GM19043 (cell line): ENCODE measurements around the gene ASCL5.

Source experiments
- ATAC-seq: cut with Tn5 transposase; IDR thresholded peaks from one replicate; pipeline ENCODE4 v1.9.1; 2021; ENCODE audit warnings: low read depth; ENCODE audit not compliant: unreplicated experiment

ASCL5 gene

GRCh38 chr1:201154389-201155165 lies 27.6 kb upstream of the ASCL5 start, which contains the start of gene TMEM9:
TMEM9 (minus strand) TSS chr1:201154474; CDS start chr1:201153923, 551 bp downstream.
- peak; percentile 98 for ATAC-seq

DNA sequence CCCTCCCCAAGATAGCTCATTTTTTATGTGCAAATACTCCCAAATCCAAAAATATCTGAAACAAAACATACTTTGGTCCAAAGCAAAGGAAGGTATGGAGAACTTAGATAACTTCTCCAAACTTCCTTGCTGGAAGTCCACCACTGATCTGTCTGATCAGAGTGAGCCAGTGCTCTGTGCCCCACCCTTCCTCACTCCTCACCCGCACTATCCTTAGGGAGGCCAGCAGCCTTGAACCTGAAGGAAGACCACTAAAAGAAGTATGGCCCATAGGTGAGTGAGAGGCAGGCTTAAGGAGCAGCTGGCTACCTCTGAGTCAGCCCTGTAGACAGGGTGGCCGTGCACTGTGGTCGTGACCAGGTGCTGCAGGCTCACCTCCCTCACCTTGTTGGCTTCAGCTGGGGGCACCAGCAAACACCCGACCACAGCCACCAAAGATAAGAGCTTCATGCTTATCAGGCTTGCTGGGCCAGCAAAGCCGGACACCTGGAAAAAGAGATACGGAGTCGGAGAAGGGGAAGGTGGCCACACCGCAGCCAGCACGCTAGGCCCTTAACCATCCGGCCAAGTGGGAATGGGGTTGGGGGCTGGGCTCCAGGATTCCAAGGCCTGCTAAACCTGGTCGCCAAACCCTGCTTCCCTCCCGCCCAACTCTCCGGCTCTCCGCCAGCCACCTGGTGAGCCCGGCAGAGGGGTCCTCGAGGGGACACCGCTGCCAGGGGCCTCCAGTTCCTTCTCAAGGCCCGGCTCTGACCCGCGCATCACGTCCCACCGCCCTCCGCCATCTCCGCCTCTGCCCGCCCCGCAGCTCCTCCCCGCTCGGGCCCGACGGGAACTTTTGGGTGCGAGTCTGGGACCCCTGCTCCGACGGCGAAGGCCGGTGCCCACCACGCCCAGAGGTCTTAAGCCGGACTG lies 26.7 kb upstream of the ASCL5 start:
- peak; percentile 62 for ATAC-seq

DNA sequence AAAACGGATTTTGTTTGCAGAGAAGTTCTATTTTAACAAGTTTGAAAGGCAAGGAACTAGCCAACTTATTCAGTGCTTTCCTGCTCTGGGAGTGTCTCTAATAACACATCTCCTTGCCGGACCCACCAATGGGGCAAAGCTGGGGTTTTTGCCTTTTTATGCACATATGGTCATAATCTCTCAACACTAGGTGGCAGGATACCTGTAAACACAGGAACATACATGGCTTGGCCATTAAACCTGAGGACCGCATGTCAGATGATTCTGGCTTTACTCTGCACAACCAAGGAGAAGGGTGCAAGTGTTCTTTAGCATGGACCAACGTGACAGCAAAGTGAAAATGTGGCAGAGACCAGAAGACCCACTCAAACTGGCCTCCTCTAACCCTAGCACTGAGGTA lies 22.4 kb upstream of the ASCL5 start:
- ATAC-seq = no peak

GRCh38 chr1:201147396-201148015 lies 20.5 kb upstream of the ASCL5 start:
- ATAC-seq = no peak

GRCh38 chr1:201146626-201147390 lies 19.8 kb upstream of the ASCL5 start:
- no peak for ATAC-seq

- ATAC-seq = no peak
Measured at GRCh38 chr1:201145816-201146215, 18.8 kb upstream of the ASCL5 start.

- no peak for ATAC-seq
Measured at GRCh38 chr1:201145132-201145531, 18.1 kb upstream of the ASCL5 start.

DNA sequence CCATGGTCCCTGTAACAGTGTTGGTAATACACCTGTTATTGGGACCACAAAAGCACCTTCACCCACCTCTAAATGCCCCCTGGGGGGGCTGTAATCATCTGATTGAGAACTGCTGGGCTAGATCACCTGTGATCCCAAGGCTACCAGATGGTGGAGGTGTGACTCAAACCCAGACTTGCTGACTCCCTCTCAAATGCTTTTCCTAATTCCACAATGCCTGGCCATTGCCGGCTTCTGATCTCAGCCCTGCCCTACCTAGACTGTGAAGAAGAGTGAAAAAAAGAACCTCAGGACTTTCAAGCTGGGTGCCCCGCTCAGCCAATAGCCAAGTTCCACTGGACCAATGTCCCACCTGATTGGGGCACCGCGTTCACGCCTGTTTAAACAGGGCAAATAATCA lies 17.7 kb upstream of the ASCL5 start:
- no peak for ATAC-seq

DNA sequence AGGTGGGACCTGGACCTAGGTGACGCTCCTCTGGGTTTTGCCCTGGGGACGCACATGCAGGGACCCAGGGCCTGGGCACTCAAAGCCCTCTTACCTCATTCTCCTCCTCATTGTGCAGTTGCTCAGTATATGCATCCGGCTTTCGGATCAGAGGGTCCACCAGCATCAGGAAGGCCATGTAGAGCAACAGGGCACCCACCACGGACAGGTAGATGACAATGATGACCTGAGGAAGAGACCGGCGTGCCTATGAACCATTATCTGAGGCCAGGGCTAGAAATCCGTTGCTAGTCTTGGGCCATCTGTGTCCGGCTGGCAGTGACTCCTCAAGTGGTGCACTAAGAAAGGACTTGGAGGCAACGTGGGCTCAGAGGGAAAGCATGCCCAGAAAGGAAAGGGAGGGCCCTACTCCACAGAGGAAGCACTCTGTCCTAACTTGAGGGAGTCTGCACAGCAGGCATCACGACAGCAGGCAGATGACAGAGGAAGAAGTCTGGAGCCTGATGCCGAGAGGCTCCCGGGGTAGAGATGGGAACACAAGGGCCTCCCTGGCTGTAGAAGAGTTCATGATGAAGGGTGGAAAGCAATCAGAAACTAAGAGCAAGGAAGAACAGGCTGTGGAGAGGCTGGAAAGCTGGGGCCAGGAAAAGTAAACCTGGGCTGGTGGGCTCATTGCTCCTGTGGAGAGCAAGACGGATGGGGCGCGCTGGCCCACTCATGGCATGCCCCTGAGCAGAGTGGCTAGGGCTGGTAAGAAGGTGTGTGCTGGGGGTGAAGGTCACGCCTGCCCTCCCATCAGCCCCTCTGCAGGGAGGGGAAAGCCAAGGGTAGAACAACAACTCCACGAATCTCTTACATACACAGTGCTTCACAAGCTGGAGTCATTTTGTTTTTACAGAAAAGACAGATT lies 17.0 kb upstream of the ASCL5 start:
- ATAC-seq = no peak

DNA sequence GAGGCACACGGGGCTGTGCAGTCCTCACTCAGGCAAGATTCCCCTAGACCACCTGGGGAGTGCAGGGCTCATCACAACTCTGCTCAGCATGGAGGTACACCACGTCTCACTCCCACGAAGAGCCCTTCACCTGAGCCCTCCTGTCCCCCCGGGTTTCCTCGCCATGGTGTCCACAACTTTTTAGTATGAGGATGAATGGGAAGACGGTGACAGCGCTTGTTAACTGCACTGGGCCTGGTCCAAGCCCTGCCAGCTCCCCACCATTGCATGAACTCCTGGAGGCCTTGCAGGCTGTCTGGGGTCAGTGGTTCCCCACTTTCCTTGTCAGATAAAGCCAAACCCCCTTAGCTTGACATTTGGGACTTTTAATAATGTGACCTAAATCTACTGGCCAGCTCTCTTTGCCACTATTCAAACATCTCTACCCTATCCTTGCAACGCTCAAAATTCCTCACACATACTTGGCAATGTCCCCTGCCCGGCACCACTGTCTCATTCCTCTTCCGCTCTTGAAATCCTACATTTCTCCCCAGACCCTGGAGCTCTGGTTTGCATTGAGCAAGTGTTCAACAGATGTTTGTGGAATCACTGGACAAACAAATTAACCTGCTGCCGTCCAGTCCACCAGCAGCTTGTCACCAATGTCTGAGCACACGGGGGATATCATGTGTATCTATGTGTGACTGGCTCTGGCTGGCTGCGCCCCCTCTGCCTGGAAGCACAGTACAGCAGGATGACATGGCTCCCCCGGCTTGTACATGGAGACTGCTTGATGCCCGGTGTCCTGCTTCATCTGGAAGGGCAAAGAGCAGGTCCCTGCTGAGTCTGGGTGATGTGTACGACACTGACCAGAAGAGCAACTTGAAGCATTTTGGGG lies 16.1 kb upstream of the ASCL5 start:
- no peak for ATAC-seq

GRCh38 chr1:201142011-201142848 lies 15.2 kb upstream of the ASCL5 start:
- no peak for ATAC-seq

DNA sequence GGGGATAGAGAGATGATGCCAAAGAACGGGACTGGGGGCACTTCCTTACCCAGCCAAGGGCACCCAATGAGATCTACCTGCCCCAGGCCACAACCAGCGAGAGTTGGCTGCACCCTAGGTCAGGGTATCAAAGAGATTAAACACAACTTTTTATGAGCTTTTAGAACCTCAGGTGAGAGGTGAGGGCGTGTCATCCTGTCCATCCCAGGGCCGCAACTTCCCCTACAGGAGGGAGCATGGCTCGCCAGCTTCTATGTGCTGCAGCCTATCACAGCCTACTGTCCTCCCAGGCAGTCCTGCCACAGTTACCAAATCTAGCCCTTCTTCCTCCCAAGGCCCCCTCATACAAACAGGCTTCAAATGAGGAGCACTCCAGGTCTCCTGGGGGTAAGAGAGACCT lies 14.4 kb upstream of the ASCL5 start:
- no peak for ATAC-seq

GRCh38 chr1:201140941-201141260 lies 13.9 kb upstream of the ASCL5 start:
- no peak for ATAC-seq

- ATAC-seq = no peak
Measured at GRCh38 chr1:201140235-201140940, 13.4 kb upstream of the ASCL5 start.

DNA sequence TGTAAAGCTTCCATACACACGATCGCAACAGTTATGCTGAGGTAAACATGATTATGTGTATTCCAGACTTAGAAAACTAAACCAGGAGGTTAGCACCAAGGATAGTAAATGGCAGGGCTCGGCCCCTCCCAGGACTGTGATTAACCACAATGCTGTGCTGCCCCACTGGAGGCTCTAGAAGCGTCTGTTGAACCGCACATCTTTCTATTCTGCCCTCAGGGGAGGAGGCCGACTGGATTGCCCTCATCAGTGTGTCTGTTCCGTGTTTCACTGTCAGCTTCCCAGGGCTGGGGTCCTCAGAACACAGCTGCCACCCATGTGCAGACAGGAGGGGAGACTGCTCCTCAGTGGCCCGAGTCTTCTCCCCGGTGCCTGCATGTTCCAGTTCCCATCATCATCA lies 12.8 kb upstream of the ASCL5 start:
- ATAC-seq = no peak

GRCh38 chr1:201139306-201139705 lies 12.3 kb upstream of the ASCL5 start:
- ATAC-seq = no peak

- no peak for ATAC-seq
Measured at GRCh38 chr1:201138311-201138840, 11.4 kb upstream of the ASCL5 start.
